ENCODE data around the gene ZG16B. TPM values are rescaled to one million over a fixed set of nuclear protein-coding genes. Genes with fewer than 3 reads are reported as not detected.

Gene ZG16B
- total and polyA plus RNA-seq, 10 donors: 0.73 to 3.8 (median 1.5) TPM; not detected in 1

DNA sequence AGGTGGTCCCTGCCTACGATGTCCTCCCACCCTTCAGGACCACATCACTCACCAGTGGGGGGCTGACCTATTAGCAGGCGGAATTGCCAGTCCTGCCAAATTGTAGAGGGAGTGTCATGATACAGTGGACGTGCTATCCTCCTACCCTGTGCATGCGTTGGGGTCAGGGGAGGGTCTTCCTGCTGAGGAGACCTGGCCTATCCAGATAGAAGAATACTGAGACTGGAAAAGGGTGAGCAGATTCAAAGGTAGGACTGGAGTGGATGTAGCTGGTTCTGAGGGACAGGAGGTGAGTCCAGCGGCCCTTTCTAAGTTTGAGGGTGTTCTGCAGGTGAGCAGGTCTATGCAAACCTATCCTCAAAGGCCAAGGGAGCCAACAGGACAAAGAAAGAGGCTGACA is 23.8 kb upstream of the ZG16B start:
- Histone ChIP-seq H3K36me3 (no peaks in the 10 kb centered on the region), H3K27me3 (replicated peaks in 1 of 7) (peaks cover 0 to 36% (median 0%) of the 10 kb centered on the region in 7 donors), H3K27ac (no peak overlapping the region), H3K4me3 (no peak overlapping the region), H3K9me3 (peaks cover 0 to 24% (median 15%) of the 10 kb centered on the region in 8 donors), H3K4me1 (no peaks in the 10 kb centered on the region)
- no peak for DNase-seq
- intact Hi-C loops (cut with DNase I; ENCODE audit: low total_unique reads): no loop called here
- TF ChIP-seq, protein P1, sequence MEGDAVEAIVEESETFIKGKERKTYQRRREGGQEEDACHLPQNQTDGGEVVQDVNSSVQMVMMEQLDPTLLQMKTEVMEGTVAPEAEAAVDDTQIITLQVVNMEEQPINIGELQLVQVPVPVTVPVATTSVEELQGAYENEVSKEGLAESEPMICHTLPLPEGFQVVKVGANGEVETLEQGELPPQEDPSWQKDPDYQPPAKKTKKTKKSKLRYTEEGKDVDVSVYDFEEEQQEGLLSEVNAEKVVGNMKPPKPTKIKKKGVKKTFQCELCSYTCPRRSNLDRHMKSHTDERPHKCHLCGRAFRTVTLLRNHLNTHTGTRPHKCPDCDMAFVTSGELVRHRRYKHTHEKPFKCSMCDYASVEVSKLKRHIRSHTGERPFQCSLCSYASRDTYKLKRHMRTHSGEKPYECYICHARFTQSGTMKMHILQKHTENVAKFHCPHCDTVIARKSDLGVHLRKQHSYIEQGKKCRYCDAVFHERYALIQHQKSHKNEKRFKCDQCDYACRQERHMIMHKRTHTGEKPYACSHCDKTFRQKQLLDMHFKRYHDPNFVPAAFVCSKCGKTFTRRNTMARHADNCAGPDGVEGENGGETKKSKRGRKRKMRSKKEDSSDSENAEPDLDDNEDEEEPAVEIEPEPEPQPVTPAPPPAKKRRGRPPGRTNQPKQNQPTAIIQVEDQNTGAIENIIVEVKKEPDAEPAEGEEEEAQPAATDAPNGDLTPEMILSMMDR (IDR thresholded peaks at IDR 0.05 in 8 of 11, conservative IDR thresholded peaks at IDR 0.05 in 3 of 11): no peak
- TF ChIP-seq POLR2AphosphoS5 (IDR thresholded peaks at IDR 0.05) (no peak), POLR2A (IDR thresholded peaks at IDR 0.05) (no peak)
- 74 to 78% (median 77%) methylated on average over 5 of the region's 5 CpGs for WGBS, 5 donors

DNA sequence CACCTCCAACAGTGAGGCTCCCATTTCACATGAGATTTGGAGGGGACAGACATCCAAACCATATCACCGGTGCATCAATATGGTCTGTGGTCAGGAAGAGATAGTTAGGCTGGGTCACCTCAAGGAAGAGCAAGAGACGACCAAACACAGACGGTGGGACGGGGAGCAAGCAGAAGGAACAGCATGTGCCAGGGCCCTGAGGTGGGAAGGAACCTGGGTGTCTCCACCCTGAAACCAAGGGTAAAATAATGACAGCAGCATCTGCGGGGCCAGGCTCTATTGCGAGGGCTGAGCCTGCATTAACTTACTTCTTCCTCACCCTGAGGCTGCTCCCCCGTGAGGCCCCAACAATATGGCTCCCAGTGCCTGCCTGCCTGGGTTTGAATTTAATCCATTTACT is 21.9 kb upstream of the ZG16B start:
- 82 to 95% (median 88%) methylated on average over 7 of the region's 7 CpGs for WGBS, 5 donors
- Histone ChIP-seq H3K9me3 (peaks cover 0 to 19% (median 14%) of the 10 kb centered on the region in 8 donors), H3K4me1 (no peaks in the 10 kb centered on the region), H3K27me3 (replicated peaks in 1 of 7) (peaks cover 0 to 52% (median 0%) of the 10 kb centered on the region in 7 donors), H3K36me3 (no peaks in the 10 kb centered on the region), H3K4me3 (no peak overlapping the region), H3K27ac (no peak overlapping the region)
- intact Hi-C loops (cut with DNase I; ENCODE audit: low total_unique reads): no loop called here
- TF ChIP-seq POLR2A (IDR thresholded peaks at IDR 0.05): no peak
- TF ChIP-seq POLR2AphosphoS5 (IDR thresholded peaks at IDR 0.05): no peak
- TF ChIP-seq, protein P1 (IDR thresholded peaks at IDR 0.05 in 8 of 11, conservative IDR thresholded peaks at IDR 0.05 in 3 of 11): no peak
- DNase-seq: peak; percentile 41

DNA sequence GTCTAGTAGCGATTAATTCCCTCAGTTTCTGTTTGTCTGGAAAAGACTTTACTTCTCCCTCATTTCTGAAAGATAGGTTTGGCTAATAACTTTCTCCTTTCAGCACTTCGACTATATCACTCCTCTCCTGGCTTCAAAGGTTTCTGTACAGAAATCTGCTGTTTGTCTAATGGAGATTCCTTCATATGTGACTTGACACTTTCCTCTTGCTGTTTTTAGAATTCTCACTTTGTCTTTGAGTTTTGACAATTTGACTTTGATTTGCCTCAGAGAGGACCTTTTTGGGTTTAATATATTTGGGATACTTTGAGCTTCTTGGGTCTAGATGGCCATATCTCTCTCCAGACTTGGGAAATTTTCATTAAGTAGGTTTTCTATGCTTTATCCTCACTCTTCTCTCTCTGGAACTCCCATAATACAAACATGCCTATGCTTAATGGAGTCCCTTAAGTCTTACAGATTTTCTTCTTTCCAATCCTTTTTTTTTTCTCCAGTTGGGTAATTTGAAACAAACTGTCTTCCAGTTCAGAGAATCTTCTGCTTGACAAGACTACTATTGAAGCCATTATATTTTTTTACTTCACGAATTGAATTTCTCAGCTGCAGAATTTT is 20.8 kb upstream of the ZG16B start:
- Histone ChIP-seq H3K9me3 (peaks cover 0 to 8% (median 3%) of the 10 kb centered on the region in 8 donors), H3K36me3 (no peaks in the 10 kb centered on the region), H3K27me3 (replicated peaks in 1 of 7) (peaks cover 0 to 54% (median 0%) of the 10 kb centered on the region in 7 donors), H3K4me3 (no peak overlapping the region), H3K4me1 (no peaks in the 10 kb centered on the region), H3K27ac (no peak overlapping the region)
- intact Hi-C loops (cut with DNase I; ENCODE audit: low total_unique reads): no loop called here
- TF ChIP-seq POLR2AphosphoS5 (IDR thresholded peaks at IDR 0.05) (no peak), POLR2A (IDR thresholded peaks at IDR 0.05) (no peak)
- TF ChIP-seq, protein P1 (IDR thresholded peaks at IDR 0.05 in 8 of 11, conservative IDR thresholded peaks at IDR 0.05 in 3 of 11): no peak
- WGBS, 5 donors: 74 to 88% (median 83%) methylated on average over 3 of the region's 3 CpGs
- DNase-seq: no peak

DNA sequence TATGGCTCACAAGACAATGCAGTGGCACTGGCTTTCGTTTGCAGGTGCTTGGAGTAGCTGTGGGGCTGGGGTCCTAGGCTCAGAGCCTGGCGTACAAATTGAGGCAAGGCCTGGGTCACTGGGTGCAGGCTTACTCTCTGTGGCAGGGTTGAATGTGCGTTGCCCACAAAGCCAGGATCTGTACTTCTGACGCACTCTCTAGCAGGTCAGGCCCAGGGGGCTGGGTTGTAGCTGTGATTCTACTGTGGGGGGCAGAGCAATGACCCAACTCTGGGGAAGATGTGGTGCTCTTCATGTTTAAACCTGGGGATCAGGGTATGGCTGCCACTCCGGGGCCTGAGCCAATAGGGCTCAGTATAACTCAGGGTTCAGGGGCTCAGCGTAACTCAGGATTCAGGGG is 19.5 kb upstream of the ZG16B start:
- intact Hi-C loops (cut with DNase I; ENCODE audit: low total_unique reads): no loop called here
- TF ChIP-seq, protein P1 (IDR thresholded peaks at IDR 0.05 in 8 of 11, conservative IDR thresholded peaks at IDR 0.05 in 3 of 11): no peak
- TF ChIP-seq POLR2AphosphoS5 (IDR thresholded peaks at IDR 0.05) (no peak), POLR2A (IDR thresholded peaks at IDR 0.05) (no peak)
- peaks cover 0 to 52% (median 0%) of the 10 kb centered on the region in 7 donors for H3K27me3 ChIP-seq (replicated peaks in 1 of 7)
- no peaks in the 10 kb centered on the region for H3K4me1 ChIP-seq
- H3K9me3 ChIP-seq: no peaks in the 10 kb centered on the region
- DNase-seq: peak; percentile 40
- WGBS, 5 donors: 77 to 89% (median 86%) methylated on average over 6 of the region's 6 CpGs
- H3K4me3 ChIP-seq: no peak overlapping the region
- H3K27ac ChIP-seq: no peak overlapping the region
- no peaks in the 10 kb centered on the region for H3K36me3 ChIP-seq

Measured in spleen (tissue), 11 donors.